Measurements from ENCODE around the gene GOLGA6C. TPM values are rescaled to one million over a fixed set of nuclear protein-coding genes. Genes with fewer than 3 reads are reported as not detected.
"Not testable (repeated sequence)": the region's sequence is repeated elsewhere in the genome, so short reads cannot be mapped to it uniquely, and the experiment has no call there.

Gene GOLGA6C
- polyA plus RNA-seq, 3 donors: not detected

GRCh38 chr15:75237316-75237982 lies 20.7 kb upstream of the GOLGA6C start:
- H3K27ac Mint-ChIP-seq: no peak overlapping the region

GRCh38 chr15:75238150-75238549 lies 20.0 kb upstream of the GOLGA6C start:
- TF ChIP-seq, protein P1, sequence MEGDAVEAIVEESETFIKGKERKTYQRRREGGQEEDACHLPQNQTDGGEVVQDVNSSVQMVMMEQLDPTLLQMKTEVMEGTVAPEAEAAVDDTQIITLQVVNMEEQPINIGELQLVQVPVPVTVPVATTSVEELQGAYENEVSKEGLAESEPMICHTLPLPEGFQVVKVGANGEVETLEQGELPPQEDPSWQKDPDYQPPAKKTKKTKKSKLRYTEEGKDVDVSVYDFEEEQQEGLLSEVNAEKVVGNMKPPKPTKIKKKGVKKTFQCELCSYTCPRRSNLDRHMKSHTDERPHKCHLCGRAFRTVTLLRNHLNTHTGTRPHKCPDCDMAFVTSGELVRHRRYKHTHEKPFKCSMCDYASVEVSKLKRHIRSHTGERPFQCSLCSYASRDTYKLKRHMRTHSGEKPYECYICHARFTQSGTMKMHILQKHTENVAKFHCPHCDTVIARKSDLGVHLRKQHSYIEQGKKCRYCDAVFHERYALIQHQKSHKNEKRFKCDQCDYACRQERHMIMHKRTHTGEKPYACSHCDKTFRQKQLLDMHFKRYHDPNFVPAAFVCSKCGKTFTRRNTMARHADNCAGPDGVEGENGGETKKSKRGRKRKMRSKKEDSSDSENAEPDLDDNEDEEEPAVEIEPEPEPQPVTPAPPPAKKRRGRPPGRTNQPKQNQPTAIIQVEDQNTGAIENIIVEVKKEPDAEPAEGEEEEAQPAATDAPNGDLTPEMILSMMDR (IDR thresholded peaks at IDR 0.05): no peak
- Mint-ChIP-seq H3K4me1 (no peaks in the 10 kb centered on the region), H3K4me3 (no peak overlapping the region), H3K36me3 (no peaks in the 10 kb centered on the region), H3K9me3 (peaks cover 0 to 1% (median 0%) of the 10 kb centered on the region in 7 donors), H3K27me3 (ENCODE audit: low read depth in 3 of 3) (peaks cover 8 to 18% (median 12%) of the 10 kb centered on the region in 3 donors), H3K27ac (peak overlapping the region in 1 of 7 donors; percentile 5)
- Histone ChIP-seq H3K4me1 (ENCODE audit: control insufficient read depth in 1 of 2, insufficient read depth in 2 of 2, low read length in 2 of 2) (no peaks in the 10 kb centered on the region), H2AFZ (ENCODE audit: insufficient read depth, low read depth, low read length, poor library complexity, severe bottlenecking) (no peak overlapping the region), H3K9ac (ENCODE audit: insufficient read depth, low read length, poor library complexity, severe bottlenecking) (no peak overlapping the region), H4K20me1 (ENCODE audit: insufficient read depth, low read length) (no peaks in the 10 kb centered on the region), H3K4me3 (replicated peaks in 1 of 3; ENCODE audit: low read depth in 2 of 3, low read length in 3 of 3) (no peak overlapping the region), H3K79me2 (ENCODE audit: insufficient read depth, low read length) (no peaks in the 10 kb centered on the region), H3K9me3 (replicated peaks in 1 of 2; ENCODE audit: control insufficient read depth in 1 of 2, insufficient read depth in 1 of 2, low read length in 2 of 2) (no peaks in the 10 kb centered on the region), H3K27me3 (ENCODE audit: control insufficient read depth in 2 of 2, insufficient read depth in 2 of 2, low read length in 2 of 2) (no peaks in the 10 kb centered on the region), H3K27ac (ENCODE audit: low read depth in 1 of 2, low read length in 2 of 2) (no peak overlapping the region), H3K36me3 (replicated peaks in 1 of 2; ENCODE audit: control insufficient read depth in 1 of 2, insufficient read depth in 2 of 2, low read length in 2 of 2) (no peaks in the 10 kb centered on the region), H3K4me2 (replicated peaks; ENCODE audit: extremely low read depth, low read length, poor library complexity, severe bottlenecking) (no peak overlapping the region)
- DNase-seq: no peak
- 80% methylated on average over 1 of the region's 5 CpGs for WGBS (ENCODE audit: insufficient coverage)
- intact Hi-C loops (cut with micrococcal nuclease): loop anchor here in 1 of 2 donors (10.0 kb wide), 1 partner anchor 67 kb away; no protein-coding TSS in a partner anchor

More at GRCh38 chr15:75237316-75237982, 20.7 kb upstream of the GOLGA6C start:
- intact Hi-C loops (cut with micrococcal nuclease): loop anchor here in 1 of 2 donors (10.0 kb wide), 1 partner anchor 67 kb away; no protein-coding TSS in a partner anchor
- Mint-ChIP-seq H3K27me3 (ENCODE audit: low read depth in 3 of 3) (peaks cover 8 to 23% (median 14%) of the 10 kb centered on the region in 3 donors), H3K36me3 (no peaks in the 10 kb centered on the region), H3K9me3 (peaks cover 0 to 3% (median 0%) of the 10 kb centered on the region in 7 donors), H3K4me1 (no peaks in the 10 kb centered on the region), H3K4me3 (no peak overlapping the region)
- Histone ChIP-seq H3K79me2 (ENCODE audit: insufficient read depth, low read length) (no peaks in the 10 kb centered on the region), H3K27me3 (ENCODE audit: control insufficient read depth in 2 of 2, insufficient read depth in 2 of 2, low read length in 2 of 2) (no peaks in the 10 kb centered on the region), H3K9ac (ENCODE audit: insufficient read depth, low read length, poor library complexity, severe bottlenecking) (no peak overlapping the region), H3K4me2 (replicated peaks; ENCODE audit: extremely low read depth, low read length, poor library complexity, severe bottlenecking) (no peak overlapping the region), H3K36me3 (replicated peaks in 1 of 2; ENCODE audit: control insufficient read depth in 1 of 2, insufficient read depth in 2 of 2, low read length in 2 of 2) (no peaks in the 10 kb centered on the region), H3K4me3 (replicated peaks in 1 of 3; ENCODE audit: low read depth in 2 of 3, low read length in 3 of 3) (no peak overlapping the region), H3K27ac (ENCODE audit: low read depth in 1 of 2, low read length in 2 of 2) (no peak overlapping the region), H2AFZ (ENCODE audit: insufficient read depth, low read depth, low read length, poor library complexity, severe bottlenecking) (no peak overlapping the region), H4K20me1 (ENCODE audit: insufficient read depth, low read length) (no peaks in the 10 kb centered on the region), H3K9me3 (replicated peaks in 1 of 2; ENCODE audit: control insufficient read depth in 1 of 2, insufficient read depth in 1 of 2, low read length in 2 of 2) (no peaks in the 10 kb centered on the region), H3K4me1 (ENCODE audit: control insufficient read depth in 1 of 2, insufficient read depth in 2 of 2, low read length in 2 of 2) (no peaks in the 10 kb centered on the region)
- WGBS (ENCODE audit: insufficient coverage): 95% methylated on average over 9 of the region's 11 CpGs
- DNase-seq: no peak
- TF ChIP-seq, protein P1 (IDR thresholded peaks at IDR 0.05): no peak

GRCh38 chr15:75245741-75246140 lies 12.4 kb upstream of the GOLGA6C start:
- H3K36me3 ChIP-seq (replicated peaks in 1 of 2; ENCODE audit: control insufficient read depth in 1 of 2, insufficient read depth in 2 of 2, low read length in 2 of 2); H3K27me3 ChIP-seq (ENCODE audit: control insufficient read depth in 2 of 2, insufficient read depth in 2 of 2, low read length in 2 of 2); H3K4me3 Mint-ChIP-seq; H3K27ac ChIP-seq (ENCODE audit: low read depth in 1 of 2, low read length in 2 of 2); H3K4me1 ChIP-seq (ENCODE audit: control insufficient read depth in 1 of 2, insufficient read depth in 2 of 2, low read length in 2 of 2); H3K36me3 Mint-ChIP-seq; H3K9ac ChIP-seq (ENCODE audit: insufficient read depth, low read length, poor library complexity, severe bottlenecking); H2AFZ ChIP-seq (ENCODE audit: insufficient read depth, low read depth, low read length, poor library complexity, severe bottlenecking); intact Hi-C loops (cut with micrococcal nuclease); H3K4me1 Mint-ChIP-seq; H3K4me3 ChIP-seq (replicated peaks in 1 of 3; ENCODE audit: low read depth in 2 of 3, low read length in 3 of 3); H3K4me2 ChIP-seq (replicated peaks; ENCODE audit: extremely low read depth, low read length, poor library complexity, severe bottlenecking); H3K9me3 Mint-ChIP-seq; H3K9me3 ChIP-seq (replicated peaks in 1 of 2; ENCODE audit: control insufficient read depth in 1 of 2, insufficient read depth in 1 of 2, low read length in 2 of 2); H4K20me1 ChIP-seq (ENCODE audit: insufficient read depth, low read length); DNase-seq; H3K79me2 ChIP-seq (ENCODE audit: insufficient read depth, low read length): not testable (repeated sequence)
- peaks cover 7 to 12% (median 12%) of the 10 kb centered on the region in 3 donors for H3K27me3 Mint-ChIP-seq (ENCODE audit: low read depth in 3 of 3)
- H3K27ac Mint-ChIP-seq: peak overlapping the region in 1 of 7 donors; percentile 57
- 100% methylated on average over 1 of the region's 1 CpG for WGBS (ENCODE audit: insufficient coverage)

Measured in CD14-positive monocyte (primary cell).